ENCODE measurements around the gene CCDC88C. TPM values are rescaled to one million over a fixed set of nuclear protein-coding genes. Genes with fewer than 3 reads are reported as not detected.

Gene CCDC88C
- total RNA-seq, 2 donors from 2014 or later = 103 to 111 TPM

- ATAC-seq (replicated peaks in 1 of 2) (no peak), DNase-seq (no peak)
Observed at GRCh38 chr14:91387951-91388381, 29.7 kb downstream of the CCDC88C start.

GRCh38 chr14:91387169-91387835, 30.3 kb downstream of the CCDC88C start:
- ATAC-seq (replicated peaks in 1 of 2) (no peak), DNase-seq (no peak)
- Mint-ChIP-seq H3K4me1 (ENCODE audit: low read depth) (peaks cover 92% of the 10 kb centered on the region), H3K9me3 (no peaks in the 10 kb centered on the region), H3K27ac (peak overlapping the region; percentile 42), H3K36me3 (ENCODE audit: insufficient read depth in 2 of 2) (peaks cover 0 to 3% of the 10 kb centered on the region in 2 donors), H3K27me3 (ENCODE audit: low read depth) (no peaks in the 10 kb centered on the region), H3K4me3 (peak overlapping the region; percentile 27 to 82)

More at GRCh38 chr14:91387951-91388381, 29.7 kb downstream of the CCDC88C start:
- H3K4me1 Mint-ChIP-seq (ENCODE audit: low read depth) = peaks cover 91% of the 10 kb centered on the region
- H3K27ac Mint-ChIP-seq = peak overlapping the region; percentile 75
- no peaks in the 10 kb centered on the region for H3K9me3 Mint-ChIP-seq
- H3K4me3 Mint-ChIP-seq = peak overlapping the region; percentile 64 to 82
- peaks cover 0 to 3% of the 10 kb centered on the region in 2 donors for H3K36me3 Mint-ChIP-seq (ENCODE audit: insufficient read depth in 2 of 2)
- H3K27me3 Mint-ChIP-seq (ENCODE audit: low read depth) = no peaks in the 10 kb centered on the region

DNA sequence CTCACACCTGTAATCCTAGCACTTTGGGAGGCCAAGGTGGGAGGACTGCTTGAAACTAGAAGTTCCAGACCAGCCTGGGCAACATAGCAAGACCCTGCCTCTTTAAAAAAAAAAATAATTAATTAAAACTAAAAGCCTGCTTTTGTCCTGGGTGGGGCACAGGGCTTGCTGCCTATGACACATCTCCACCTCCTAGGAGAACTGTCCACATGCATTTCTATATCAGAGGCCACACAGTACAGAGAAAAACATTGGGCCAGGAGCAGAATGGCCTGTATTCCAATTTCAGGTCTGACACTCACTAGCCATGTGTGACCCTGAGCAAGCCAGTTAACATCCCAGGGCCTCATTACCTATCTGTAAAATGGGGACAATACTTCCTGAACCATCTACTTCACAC, 31.9 kb downstream of the CCDC88C start:
- Mint-ChIP-seq H3K9me3 (no peaks in the 10 kb centered on the region), H3K27ac (peak overlapping the region; percentile 59), H3K4me3 (no peak overlapping the region), H3K27me3 (ENCODE audit: low read depth) (no peaks in the 10 kb centered on the region), H3K4me1 (ENCODE audit: low read depth) (peaks cover 92% of the 10 kb centered on the region), H3K36me3 (ENCODE audit: insufficient read depth in 2 of 2) (peaks cover 0 to 5% of the 10 kb centered on the region in 2 donors)
- ATAC-seq (replicated peaks in 1 of 2) (no peak), DNase-seq (no peak)

GRCh38 chr14:91385224-91385623, 32.4 kb downstream of the CCDC88C start:
- Mint-ChIP-seq H3K4me1 (ENCODE audit: low read depth) (peaks cover 92% of the 10 kb centered on the region), H3K4me3 (peak overlapping the region in 1 of 2 donors; percentile 13), H3K36me3 (ENCODE audit: insufficient read depth in 2 of 2) (peaks cover 0 to 5% of the 10 kb centered on the region in 2 donors), H3K27me3 (ENCODE audit: low read depth) (no peaks in the 10 kb centered on the region), H3K27ac (peak overlapping the region; percentile 82), H3K9me3 (no peaks in the 10 kb centered on the region)
- ATAC-seq (replicated peaks in 1 of 2) (no peak), DNase-seq (no peak)

GRCh38 chr14:91383439-91383838, 34.2 kb downstream of the CCDC88C start:
- Mint-ChIP-seq H3K27me3 (ENCODE audit: low read depth) (no peaks in the 10 kb centered on the region), H3K4me1 (ENCODE audit: low read depth) (peaks cover 90% of the 10 kb centered on the region), H3K4me3 (no peak overlapping the region), H3K9me3 (no peaks in the 10 kb centered on the region), H3K36me3 (ENCODE audit: insufficient read depth in 2 of 2) (peaks cover 0 to 5% of the 10 kb centered on the region in 2 donors), H3K27ac (peak overlapping the region; percentile 82)
- DNase-seq (no peak), ATAC-seq (replicated peaks in 1 of 2) (no peak)

GRCh38 chr14:91381801-91382670, 35.6 kb downstream of the CCDC88C start:
- peak; percentile 20 to 34 for ATAC-seq (replicated peaks in 1 of 2)

DNA sequence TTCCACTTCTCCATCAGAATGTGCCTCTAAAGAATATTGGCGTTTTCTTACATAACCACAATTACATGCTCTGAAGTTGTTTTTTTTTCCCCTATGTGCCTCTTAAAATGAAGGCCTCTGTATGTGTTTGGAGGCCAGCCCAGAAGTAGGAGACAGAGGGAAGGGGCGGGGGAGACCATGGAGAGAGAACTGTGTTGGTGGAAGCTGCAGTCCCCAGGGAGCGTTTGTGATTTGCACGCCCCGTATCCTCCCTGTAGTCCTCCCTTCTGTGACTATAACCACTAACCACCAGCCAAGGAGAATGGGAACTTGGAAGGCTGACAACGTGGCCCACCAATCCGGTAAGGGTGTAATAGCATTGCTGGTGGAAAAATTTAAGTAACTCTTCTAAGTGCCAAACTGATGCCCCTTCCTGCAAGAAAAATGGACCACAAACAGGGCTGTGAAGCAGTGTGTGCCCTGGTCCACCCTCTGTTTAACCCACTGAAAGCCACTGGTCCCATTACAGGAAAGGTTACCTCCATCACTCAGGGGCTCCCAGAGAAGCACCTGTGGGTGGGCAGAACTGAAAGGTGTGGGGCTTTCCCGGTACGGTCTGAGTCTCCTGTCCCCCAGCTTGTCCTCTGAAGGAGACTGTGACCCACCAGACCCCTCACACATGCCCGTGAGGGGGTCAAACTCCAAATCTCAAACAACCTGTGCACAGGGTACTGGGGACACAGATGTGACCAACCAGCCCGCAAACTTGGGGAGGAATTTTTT, 36.8 kb downstream of the CCDC88C start:
- peak overlapping the region in 1 of 2 donors; percentile 50 for H3K4me3 Mint-ChIP-seq
- no peaks in the 10 kb centered on the region for H3K27me3 Mint-ChIP-seq (ENCODE audit: low read depth)
- DNase-seq (no peak), ATAC-seq (replicated peaks in 1 of 2) (no peak)
- peaks cover 92% of the 10 kb centered on the region for H3K4me1 Mint-ChIP-seq (ENCODE audit: low read depth)
- H3K9me3 Mint-ChIP-seq = no peaks in the 10 kb centered on the region
- peaks cover 0 to 7% of the 10 kb centered on the region in 2 donors for H3K36me3 Mint-ChIP-seq (ENCODE audit: insufficient read depth in 2 of 2)
- H3K27ac Mint-ChIP-seq = peak overlapping the region; percentile 23

More at GRCh38 chr14:91381801-91382670, 35.6 kb downstream of the CCDC88C start:
- H3K27ac Mint-ChIP-seq = peak overlapping the region; percentile 88
- H3K4me3 Mint-ChIP-seq = peak overlapping the region; percentile 50 to 60
- H3K27me3 Mint-ChIP-seq (ENCODE audit: low read depth) = no peaks in the 10 kb centered on the region
- H3K4me1 Mint-ChIP-seq (ENCODE audit: low read depth) = peaks cover 90% of the 10 kb centered on the region
- no peaks in the 10 kb centered on the region for H3K9me3 Mint-ChIP-seq
- peaks cover 0 to 7% of the 10 kb centered on the region in 2 donors for H3K36me3 Mint-ChIP-seq (ENCODE audit: insufficient read depth in 2 of 2)
- no peak for DNase-seq

GRCh38 chr14:91380123-91380522, 37.5 kb downstream of the CCDC88C start:
- peaks cover 0 to 7% of the 10 kb centered on the region in 2 donors for H3K36me3 Mint-ChIP-seq (ENCODE audit: insufficient read depth in 2 of 2)
- H3K27ac Mint-ChIP-seq = peak overlapping the region; percentile 23
- no peaks in the 10 kb centered on the region for H3K27me3 Mint-ChIP-seq (ENCODE audit: low read depth)
- peaks cover 98% of the 10 kb centered on the region for H3K4me1 Mint-ChIP-seq (ENCODE audit: low read depth)
- DNase-seq = no peak
- H3K9me3 Mint-ChIP-seq = no peaks in the 10 kb centered on the region
- no peak for ATAC-seq (replicated peaks in 1 of 2)
- no peak overlapping the region for H3K4me3 Mint-ChIP-seq

DNA sequence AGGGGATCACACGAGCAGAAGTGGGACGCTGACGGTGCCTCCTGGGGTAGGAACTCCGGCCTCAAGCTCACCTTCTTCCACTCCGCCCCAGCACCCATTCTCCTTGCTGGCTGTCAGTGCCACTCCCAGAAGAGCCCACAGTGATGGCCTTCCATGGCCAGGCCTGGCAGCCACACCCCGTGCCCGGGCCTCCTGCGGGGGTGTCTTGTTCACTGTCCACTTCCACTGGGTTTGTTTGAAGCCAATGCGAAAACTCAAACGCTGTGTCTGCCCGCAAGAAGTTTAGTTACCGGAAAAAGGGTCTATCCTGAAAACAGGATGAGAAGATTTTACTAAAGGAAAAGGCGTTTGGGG, 38.1 kb downstream of the CCDC88C start:
- no peak for ATAC-seq (replicated peaks in 1 of 2)
- H3K4me1 Mint-ChIP-seq (ENCODE audit: low read depth) = peaks cover 98% of the 10 kb centered on the region
- no peaks in the 10 kb centered on the region for H3K9me3 Mint-ChIP-seq
- peaks cover 0 to 4% of the 10 kb centered on the region in 2 donors for H3K36me3 Mint-ChIP-seq (ENCODE audit: insufficient read depth in 2 of 2)
- no peak overlapping the region for H3K4me3 Mint-ChIP-seq
- H3K27ac Mint-ChIP-seq = no peak overlapping the region
- DNase-seq = no peak
- no peaks in the 10 kb centered on the region for H3K27me3 Mint-ChIP-seq (ENCODE audit: low read depth)

DNA sequence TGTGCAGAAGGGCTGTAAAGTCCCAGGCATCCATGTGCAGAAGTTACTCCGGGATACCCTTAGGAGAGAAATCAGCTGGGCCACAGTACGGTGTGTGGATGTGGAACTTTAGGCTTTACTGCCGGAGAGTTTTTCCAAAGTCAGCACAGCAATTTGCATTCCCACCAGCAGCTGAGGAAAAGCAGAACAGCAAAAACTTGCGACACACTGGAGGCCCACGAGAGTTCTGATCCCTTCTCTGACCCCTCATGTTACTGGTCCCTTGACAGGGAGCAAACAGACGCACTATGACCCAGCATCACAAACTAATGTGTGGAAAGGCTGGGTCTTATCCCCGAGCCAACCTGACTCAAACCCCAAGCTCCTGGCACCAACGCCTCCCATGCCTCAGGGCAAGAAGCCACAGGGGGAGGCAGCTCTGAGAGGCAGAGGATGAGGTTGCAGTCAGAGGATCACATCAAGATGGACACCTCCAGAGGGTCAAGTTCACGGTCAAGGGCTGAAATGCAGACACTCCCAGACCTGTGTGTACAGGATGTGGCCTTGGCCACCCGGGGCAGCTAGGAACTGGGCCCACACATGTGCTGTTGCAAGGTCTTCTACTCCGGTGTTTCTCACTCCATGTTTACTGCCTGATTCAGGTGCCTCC, 38.6 kb downstream of the CCDC88C start:
- Mint-ChIP-seq H3K4me1 (ENCODE audit: low read depth) (peaks cover 98% of the 10 kb centered on the region), H3K27me3 (ENCODE audit: low read depth) (no peaks in the 10 kb centered on the region), H3K4me3 (no peak overlapping the region), H3K9me3 (no peaks in the 10 kb centered on the region), H3K27ac (no peak overlapping the region), H3K36me3 (ENCODE audit: insufficient read depth in 2 of 2) (peaks cover 0 to 5% of the 10 kb centered on the region in 2 donors)
- DNase-seq (no peak), ATAC-seq (replicated peaks in 1 of 2) (no peak)

GRCh38 chr14:91377700-91378652, 39.6 kb downstream of the CCDC88C start:
- DNase-seq (peak; percentile 63 to 64), ATAC-seq (replicated peaks in 1 of 2) (peak; percentile 68 to 69)
- Mint-ChIP-seq H3K36me3 (ENCODE audit: insufficient read depth in 2 of 2) (peaks cover 0 to 5% of the 10 kb centered on the region in 2 donors), H3K4me3 (peak overlapping the region; percentile 45 to 69), H3K27me3 (ENCODE audit: low read depth) (no peaks in the 10 kb centered on the region), H3K4me1 (ENCODE audit: low read depth) (peaks cover 98% of the 10 kb centered on the region), H3K9me3 (no peaks in the 10 kb centered on the region), H3K27ac (peak overlapping the region; percentile 66)

All from activated T-cell treated with anti-CD3 and anti-CD28 coated beads, Interleukin-2, amount 50 U/mL, for 72 hours (primary cell).